Epidermal melanocyte (primary cell): Measurements from ENCODE around the gene TMSB10.
"Not testable (repeated sequence)": the region's sequence is repeated elsewhere in the genome, so short reads cannot be mapped to it uniquely, and the experiment has no call there.

Experiments
- DNase-seq: peaks from one replicate; pipeline ENCODE4 v3.0.0; 2011; ENCODE audit warnings: low spot score; ENCODE audit not compliant: insufficient read length

Gene TMSB10

GRCh38 chr2:84905181-84906107, at the start of gene TMSB10:
TMSB10 (plus strand) TSS chr2:84905656.
- peak; percentile 76 for DNase-seq

GRCh38 chr2:84855731-84856130, 49.7 kb upstream of the TMSB10 start:
- DNase-seq = no peak

GRCh38 chr2:84856787-84857186, 48.7 kb upstream of the TMSB10 start:
- no peak for DNase-seq

- no peak for DNase-seq
Observed at GRCh38 chr2:84857566-84857965, 47.9 kb upstream of the TMSB10 start.

- no peak for DNase-seq
Observed at GRCh38 chr2:84858123-84858522, 47.3 kb upstream of the TMSB10 start.

GRCh38 chr2:84858937-84859336, 46.5 kb upstream of the TMSB10 start:
- DNase-seq = no peak

GRCh38 chr2:84861539-84861938, 43.9 kb upstream of the TMSB10 start:
- no peak for DNase-seq

- DNase-seq = no peak
Observed at GRCh38 chr2:84862006-84862405, 43.5 kb upstream of the TMSB10 start.

- DNase-seq = no peak
Observed at GRCh38 chr2:84865181-84865783, 40.2 kb upstream of the TMSB10 start.

- DNase-seq = no peak
Observed at GRCh38 chr2:84866122-84866521, 39.3 kb upstream of the TMSB10 start.

GRCh38 chr2:84868327-84868726, 37.1 kb upstream of the TMSB10 start:
- DNase-seq = not testable (repeated sequence)

- no peak for DNase-seq
Observed at GRCh38 chr2:84870306-84870705, 35.1 kb upstream of the TMSB10 start.

GRCh38 chr2:84872691-84873090, 32.8 kb upstream of the TMSB10 start:
- not testable (repeated sequence) for DNase-seq

- no peak for DNase-seq
Observed at GRCh38 chr2:84873350-84873749, 32.1 kb upstream of the TMSB10 start.

GRCh38 chr2:84874381-84875212, 30.9 kb upstream of the TMSB10 start:
- no peak for DNase-seq

- no peak for DNase-seq
Observed at GRCh38 chr2:84875213-84875560, 30.3 kb upstream of the TMSB10 start.

GRCh38 chr2:84875619-84876018, 29.8 kb upstream of the TMSB10 start:
- DNase-seq = not testable (repeated sequence)

GRCh38 chr2:84876369-84876768, 29.1 kb upstream of the TMSB10 start:
- DNase-seq = no peak

- DNase-seq = no peak
Observed at GRCh38 chr2:84878459-84878858, 27.0 kb upstream of the TMSB10 start.

GRCh38 chr2:84878896-84879583, 26.4 kb upstream of the TMSB10 start:
- no peak for DNase-seq
